Measurements from ENCODE around the gene RAG1. TPM values are rescaled to one million over a fixed set of nuclear protein-coding genes. Genes with fewer than 3 reads are reported as not detected.

The RAG1 gene
- total RNA-seq, 2 donors from 2014 or later, result 0.42 to 0.86 TPM

GRCh38 chr11:36618363-36619047 lies 50.7 kb downstream of the RAG1 start:
- Mint-ChIP-seq H3K36me3 (ENCODE audit: low read depth) (peaks cover 2% of the 10 kb centered on the region), H3K4me3 (no peak overlapping the region), H3K27me3 (ENCODE audit: insufficient read depth) (no peaks in the 10 kb centered on the region), H3K9me3 (peaks cover 2% of the 10 kb centered on the region), H3K27ac (no peak overlapping the region), H3K4me1 (peaks cover 16% of the 10 kb centered on the region)
- DNase-seq, result no peak
- H3K4me3 ChIP-seq (ENCODE audit: low read length), result no peak overlapping the region
- no peak overlapping the region for H3K9ac ChIP-seq (ENCODE audit: extremely low read depth, low read length, poor library complexity, severe bottlenecking)
- H3K27ac ChIP-seq (ENCODE audit: low read depth, low read length), result no peak overlapping the region
- no peaks in the 10 kb centered on the region for H3K27me3 ChIP-seq (ENCODE audit: control insufficient read depth, insufficient read depth, low read length, poor library complexity, severe bottlenecking)
- WGBS, 2 experiments (ENCODE audit: insufficient coverage in 1 of 2, insufficient read length in 1 of 2), result 85% methylated on average over 1 to 3 of the region's 3 CpGs
- TF ChIP-seq CTCF (conservative IDR thresholded peaks at IDR 0.05), result no peak
- no peaks in the 10 kb centered on the region for H3K9me3 ChIP-seq (ENCODE audit: control insufficient read depth, low read length)
- no peaks in the 10 kb centered on the region for H3K36me3 ChIP-seq (ENCODE audit: control insufficient read depth, insufficient read depth, low read length)
- no peaks in the 10 kb centered on the region for H3K4me1 ChIP-seq (ENCODE audit: control insufficient read depth, insufficient read depth, low read length)

DNA sequence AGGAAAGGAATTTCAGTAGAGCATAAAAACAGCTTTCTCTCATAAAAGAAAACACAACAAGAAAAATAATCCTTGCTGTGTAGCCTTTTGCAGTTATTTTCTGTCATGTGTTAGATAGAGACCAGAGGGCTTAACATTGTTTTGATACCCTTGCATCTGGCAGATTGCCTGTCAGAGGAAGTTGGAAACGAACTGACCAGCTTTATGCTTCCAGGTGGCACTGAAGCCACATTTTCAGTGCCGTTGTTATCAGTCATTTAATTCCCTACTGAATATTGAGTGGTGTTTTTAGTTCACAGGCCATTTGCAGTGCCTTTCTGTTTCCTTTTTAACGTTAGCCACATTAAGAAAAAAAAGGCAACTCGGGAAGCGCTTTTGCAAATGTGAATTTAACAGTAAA lies 51.7 kb downstream of the RAG1 start:
- Histone ChIP-seq H3K36me3 (ENCODE audit: control insufficient read depth, insufficient read depth, low read length) (no peaks in the 10 kb centered on the region), H3K4me1 (ENCODE audit: control insufficient read depth, insufficient read depth, low read length) (no peaks in the 10 kb centered on the region), H3K9me3 (ENCODE audit: control insufficient read depth, low read length) (no peaks in the 10 kb centered on the region), H3K27ac (ENCODE audit: low read depth, low read length) (no peak overlapping the region), H3K4me3 (ENCODE audit: low read length) (no peak overlapping the region), H3K9ac (ENCODE audit: extremely low read depth, low read length, poor library complexity, severe bottlenecking) (no peak overlapping the region), H3K27me3 (ENCODE audit: control insufficient read depth, insufficient read depth, low read length, poor library complexity, severe bottlenecking) (no peaks in the 10 kb centered on the region)
- WGBS, 2 experiments (ENCODE audit: insufficient coverage in 1 of 2, insufficient read length in 1 of 2), result 72 to 90% methylated on average over 2 to 5 of the region's 5 CpGs
- Mint-ChIP-seq H3K27ac (no peak overlapping the region), H3K4me3 (no peak overlapping the region), H3K27me3 (ENCODE audit: insufficient read depth) (no peaks in the 10 kb centered on the region), H3K4me1 (peaks cover 16% of the 10 kb centered on the region), H3K36me3 (ENCODE audit: low read depth) (no peaks in the 10 kb centered on the region), H3K9me3 (no peaks in the 10 kb centered on the region)
- DNase-seq, result no peak
- TF ChIP-seq CTCF (conservative IDR thresholded peaks at IDR 0.05), result no peak

- no peak overlapping the region for H3K4me3 Mint-ChIP-seq
- H3K4me1 ChIP-seq (ENCODE audit: control insufficient read depth, insufficient read depth, low read length), result no peaks in the 10 kb centered on the region
- H3K27ac Mint-ChIP-seq, result no peak overlapping the region
- no peaks in the 10 kb centered on the region for H3K27me3 ChIP-seq (ENCODE audit: control insufficient read depth, insufficient read depth, low read length, poor library complexity, severe bottlenecking)
- no peaks in the 10 kb centered on the region for H3K36me3 ChIP-seq (ENCODE audit: control insufficient read depth, insufficient read depth, low read length)
- H3K27me3 Mint-ChIP-seq (ENCODE audit: insufficient read depth), result no peaks in the 10 kb centered on the region
- no peaks in the 10 kb centered on the region for H3K36me3 Mint-ChIP-seq (ENCODE audit: low read depth)
- H3K4me3 ChIP-seq (ENCODE audit: low read length), result no peak overlapping the region
- H3K9ac ChIP-seq (ENCODE audit: extremely low read depth, low read length, poor library complexity, severe bottlenecking), result no peak overlapping the region
- H3K9me3 Mint-ChIP-seq, result no peaks in the 10 kb centered on the region
- TF ChIP-seq CTCF (conservative IDR thresholded peaks at IDR 0.05), result no peak
- peaks cover 16% of the 10 kb centered on the region for H3K4me1 Mint-ChIP-seq
- DNase-seq, result no peak
- H3K9me3 ChIP-seq (ENCODE audit: control insufficient read depth, low read length), result no peaks in the 10 kb centered on the region
- no peak overlapping the region for H3K27ac ChIP-seq (ENCODE audit: low read depth, low read length)
Measured at GRCh38 chr11:36620246-36620645, 52.4 kb downstream of the RAG1 start.
